GM19099 (cell line): ENCODE measurements around the gene RBBP8NL.

Source experiments
- POLR2A ChIP-seq: IDR thresholded peaks from 3 replicates; pipeline ENCODE4 v1.6.1; 2011; ENCODE audit warnings: low read depth; ENCODE audit not compliant: insufficient read length; ENCODE audit errors: extremely low read depth

The RBBP8NL gene

GRCh38 chr20:62427172-62428001 is at the start of gene RBBP8NL:
Gene RBBP8NL, minus strand, starts transcription at chr20:62427539. Its CDS starts 7,892 bp downstream, at chr20:62419647.
- TF ChIP-seq POLR2A = no peak

GRCh38 chr20:62476056-62476838 is 48.9 kb upstream of the RBBP8NL start:
- no peak for TF ChIP-seq POLR2A

- TF ChIP-seq POLR2A = no peak
Observed at GRCh38 chr20:62475772-62476055, 48.4 kb upstream of the RBBP8NL start, which contains the start of gene GATA5. Gene GATA5, minus strand, starts transcription at chr20:62475995. Its CDS starts 474 bp downstream, at chr20:62475521.

GRCh38 chr20:62475027-62475771 is 47.9 kb upstream of the RBBP8NL start:
- no peak for TF ChIP-seq POLR2A

GRCh38 chr20:62474604-62475026 is 47.3 kb upstream of the RBBP8NL start:
- TF ChIP-seq POLR2A = no peak

GRCh38 chr20:62473717-62474603 is 46.6 kb upstream of the RBBP8NL start:
- TF ChIP-seq POLR2A = no peak

GRCh38 chr20:62472941-62473585 is 45.7 kb upstream of the RBBP8NL start:
- no peak for TF ChIP-seq POLR2A

GRCh38 chr20:62472138-62472940 is 45.0 kb upstream of the RBBP8NL start:
- no peak for TF ChIP-seq POLR2A

- no peak for TF ChIP-seq POLR2A
Observed at GRCh38 chr20:62470459-62470858, 43.1 kb upstream of the RBBP8NL start.

- no peak for TF ChIP-seq POLR2A
Observed at GRCh38 chr20:62470001-62470400, 42.7 kb upstream of the RBBP8NL start.

- TF ChIP-seq POLR2A = no peak
Observed at GRCh38 chr20:62469352-62469751, 42.0 kb upstream of the RBBP8NL start.

- TF ChIP-seq POLR2A = no peak
Observed at GRCh38 chr20:62466806-62467537, 39.6 kb upstream of the RBBP8NL start.
